DND-41 (cell line): ENCODE results near the gene GRID1.

Experiments
- ATAC-seq: fragments of 200-7000 bp; cut with Tn5 transposase; 3 replicates; pipeline ENCODE4 v1.9.1; 2021; ENCODE audit warnings: low read depth; ENCODE audit not compliant: insufficient read depth
- DNase-seq: peaks from one replicate; pipeline ENCODE4 v3.0.0-alpha.2; 2020
- H2AFZ ChIP-seq: 2 replicates; pipeline ENCODE4 v1.6.0; 2012; ENCODE audit warnings: low read depth, low read length
- H3K27ac ChIP-seq: 2 replicates; pipeline ENCODE4 v1.5.1; 2012; ENCODE audit warnings: low read length, inconsistent platforms
- H3K27me3 ChIP-seq: fragments of 200-600 bp; sonication (generic); 2 replicates; pipeline ENCODE4 v1.6.0; 2012; ENCODE audit warnings: low read length, mild to moderate bottlenecking, inconsistent platforms; ENCODE audit not compliant: insufficient read depth, poor library complexity
- H3K36me3 ChIP-seq: 2 replicates; pipeline ENCODE4 v1.5.1; 2012; ENCODE audit warnings: low read length, inconsistent platforms; ENCODE audit not compliant: insufficient read depth
- H3K4me1 ChIP-seq: 2 replicates; pipeline ENCODE4 v1.5.1; 2012; ENCODE audit warnings: mild to moderate bottlenecking, low read length; ENCODE audit not compliant: insufficient read depth
- H3K4me2 ChIP-seq: 2 replicates; pipeline ENCODE4 v1.6.0; 2012; ENCODE audit warnings: mild to moderate bottlenecking, moderate library complexity, low read length, inconsistent platforms; ENCODE audit not compliant: insufficient read depth
- H3K4me3 ChIP-seq, 2 experiments: fragments of 200-600 bp in 1 of 2; shearing (Covaris generic) in 1 of 2; 2 replicates each; pipeline ENCODE4 v1.5.1; 2012 to 2016; ENCODE audit warnings: inconsistent platforms in 2 of 2, low read length in 2 of 2, mild to moderate bottlenecking in 2 of 2, low read depth in 1 of 2, moderate library complexity in 1 of 2
- H3K79me2 ChIP-seq: 2 replicates; pipeline ENCODE4 v1.6.0; 2012; ENCODE audit warnings: low read length, inconsistent platforms; ENCODE audit not compliant: insufficient read depth
- H3K9ac ChIP-seq: 2 replicates; pipeline ENCODE4 v1.6.0; 2012; ENCODE audit warnings: low read depth, mild to moderate bottlenecking, inconsistent platforms, low read length, moderate library complexity
- H3K9me3 ChIP-seq: 2 replicates; pipeline ENCODE4 v1.5.1; 2012; ENCODE audit warnings: low read length, moderate library complexity, mild to moderate bottlenecking, inconsistent platforms; ENCODE audit not compliant: insufficient read depth, severe bottlenecking
- H4K20me1 ChIP-seq: 2 replicates; pipeline ENCODE4 v1.6.0; 2012; ENCODE audit warnings: low read length; ENCODE audit not compliant: insufficient read depth
- EZH2 ChIP-seq: IDR thresholded peaks from 3 replicates; pipeline ENCODE4 v1.6.1; 2012; ENCODE audit warnings: borderline replicate concordance, low read depth, mild to moderate bottlenecking, moderate library complexity, low read length, inconsistent platforms; ENCODE audit not compliant: severe bottlenecking
- TF ChIP-seq, protein P1 (sequence below): IDR thresholded peaks from 2 replicates; pipeline ENCODE4 v1.5.1; 2012; ENCODE audit warnings: borderline replicate concordance, low read length, moderate library complexity, mild to moderate bottlenecking; ENCODE audit not compliant: poor library complexity, severe bottlenecking; ENCODE audit errors: extremely low read depth

GRID1 gene

DNA sequence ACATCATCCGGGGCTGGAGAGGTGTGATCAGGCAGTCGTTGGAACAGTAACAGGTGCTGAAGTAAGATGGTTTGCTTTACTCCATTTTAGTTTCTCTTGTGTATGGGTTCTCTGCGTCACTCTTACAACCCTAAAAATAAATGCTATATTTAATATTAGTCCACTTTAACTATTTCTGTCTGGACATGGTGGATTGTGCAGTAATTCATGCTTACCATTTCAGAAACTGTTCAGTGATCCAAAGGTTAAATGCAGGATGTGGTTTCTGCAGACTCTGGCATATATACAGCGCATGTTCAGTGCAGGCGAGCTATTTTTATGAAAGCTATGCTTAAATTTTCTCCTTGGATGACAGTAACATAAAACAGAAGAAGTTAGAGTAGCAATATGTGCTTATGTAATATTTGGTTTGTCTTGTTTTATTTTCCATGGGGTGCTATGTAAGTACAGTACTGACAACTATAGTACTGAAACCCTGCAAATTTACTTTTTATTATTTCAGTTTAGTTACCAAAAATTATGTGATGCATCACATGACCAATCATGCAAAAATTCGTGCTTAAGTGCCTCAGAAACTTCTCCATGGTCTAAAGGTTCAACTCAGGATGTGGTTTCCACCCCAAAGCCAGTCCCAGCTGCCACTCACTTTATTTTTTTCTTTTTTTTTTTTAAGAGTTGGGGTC lies 46.6 kb upstream of the GRID1 start:
- no peaks in the 10 kb centered on the region for H3K79me2 ChIP-seq
- no peaks in the 10 kb centered on the region for H3K9me3 ChIP-seq
- no peaks in the 10 kb centered on the region for H3K36me3 ChIP-seq
- H3K4me1 ChIP-seq, result peaks cover 49% of the 10 kb centered on the region
- peak; percentile 76 for ATAC-seq
- peak; percentile 66 for DNase-seq
- peak overlapping the region; percentile 47 for H3K9ac ChIP-seq
- peak overlapping the region in 1 of 2 experiments; percentile 32; a peak in 2 of 4 replicates for H3K4me3 ChIP-seq
- TF ChIP-seq EZH2, result no peak
- TF ChIP-seq, protein P1, sequence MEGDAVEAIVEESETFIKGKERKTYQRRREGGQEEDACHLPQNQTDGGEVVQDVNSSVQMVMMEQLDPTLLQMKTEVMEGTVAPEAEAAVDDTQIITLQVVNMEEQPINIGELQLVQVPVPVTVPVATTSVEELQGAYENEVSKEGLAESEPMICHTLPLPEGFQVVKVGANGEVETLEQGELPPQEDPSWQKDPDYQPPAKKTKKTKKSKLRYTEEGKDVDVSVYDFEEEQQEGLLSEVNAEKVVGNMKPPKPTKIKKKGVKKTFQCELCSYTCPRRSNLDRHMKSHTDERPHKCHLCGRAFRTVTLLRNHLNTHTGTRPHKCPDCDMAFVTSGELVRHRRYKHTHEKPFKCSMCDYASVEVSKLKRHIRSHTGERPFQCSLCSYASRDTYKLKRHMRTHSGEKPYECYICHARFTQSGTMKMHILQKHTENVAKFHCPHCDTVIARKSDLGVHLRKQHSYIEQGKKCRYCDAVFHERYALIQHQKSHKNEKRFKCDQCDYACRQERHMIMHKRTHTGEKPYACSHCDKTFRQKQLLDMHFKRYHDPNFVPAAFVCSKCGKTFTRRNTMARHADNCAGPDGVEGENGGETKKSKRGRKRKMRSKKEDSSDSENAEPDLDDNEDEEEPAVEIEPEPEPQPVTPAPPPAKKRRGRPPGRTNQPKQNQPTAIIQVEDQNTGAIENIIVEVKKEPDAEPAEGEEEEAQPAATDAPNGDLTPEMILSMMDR, result no peak
- no peaks in the 10 kb centered on the region for H3K27me3 ChIP-seq
- H2AFZ ChIP-seq, result peak overlapping the region; percentile 8; the same call in 1 of the 2 replicates
- peak overlapping the region; percentile 60 for H3K4me2 ChIP-seq
- no peaks in the 10 kb centered on the region for H4K20me1 ChIP-seq
- H3K27ac ChIP-seq, result peak overlapping the region; percentile 95

DNA sequence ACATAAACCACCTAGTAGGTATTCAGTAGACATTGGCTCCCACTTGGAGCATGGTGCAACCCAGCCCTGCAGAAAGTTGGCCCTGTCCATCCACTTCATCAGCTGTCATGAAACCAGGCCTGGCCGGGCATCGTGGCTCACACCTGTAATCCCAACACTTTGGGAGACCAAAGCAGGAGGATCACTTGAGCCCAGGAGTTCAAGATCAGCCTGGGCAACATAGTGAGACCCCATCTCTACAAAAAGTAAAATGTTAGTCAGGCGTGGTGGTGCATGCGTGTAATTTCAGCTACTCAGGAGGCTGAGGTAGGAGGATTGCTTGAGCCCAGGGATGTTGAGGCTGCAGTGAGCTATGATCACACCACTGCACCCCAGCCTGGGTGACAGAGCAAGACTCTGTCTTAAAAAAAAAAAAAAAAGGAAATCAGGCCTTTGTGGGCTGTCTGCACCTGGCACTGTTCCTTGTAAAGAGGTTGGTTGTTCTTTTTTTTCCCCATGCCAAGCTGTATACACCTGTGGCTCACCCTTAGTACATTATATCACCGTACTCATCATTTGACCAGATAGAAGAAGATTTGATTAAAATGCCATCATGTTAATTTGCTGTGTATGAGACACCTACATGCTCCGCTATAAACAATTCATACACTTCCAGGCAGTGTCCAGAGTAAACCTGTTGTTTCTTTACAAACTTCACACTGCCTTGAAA lies 45.4 kb upstream of the GRID1 start:
- H3K27me3 ChIP-seq, result no peaks in the 10 kb centered on the region
- peak overlapping the region; percentile 62; the same call in 1 of the 2 replicates for H2AFZ ChIP-seq
- peak overlapping the region; percentile 47 for H3K9ac ChIP-seq
- peak overlapping the region in 1 of 2 experiments; percentile 43; a peak in 2 of 4 replicates for H3K4me3 ChIP-seq
- no peaks in the 10 kb centered on the region for H4K20me1 ChIP-seq
- ATAC-seq (peak; percentile 18), DNase-seq (peak; percentile 47)
- H3K27ac ChIP-seq, result peak overlapping the region; percentile 95
- TF ChIP-seq, protein P1, result no peak
- TF ChIP-seq EZH2, result no peak
- peaks cover 49% of the 10 kb centered on the region for H3K4me1 ChIP-seq
- peak overlapping the region; percentile 60 for H3K4me2 ChIP-seq
- H3K9me3 ChIP-seq, result no peaks in the 10 kb centered on the region
- no peaks in the 10 kb centered on the region for H3K36me3 ChIP-seq
- no peaks in the 10 kb centered on the region for H3K79me2 ChIP-seq

DNA sequence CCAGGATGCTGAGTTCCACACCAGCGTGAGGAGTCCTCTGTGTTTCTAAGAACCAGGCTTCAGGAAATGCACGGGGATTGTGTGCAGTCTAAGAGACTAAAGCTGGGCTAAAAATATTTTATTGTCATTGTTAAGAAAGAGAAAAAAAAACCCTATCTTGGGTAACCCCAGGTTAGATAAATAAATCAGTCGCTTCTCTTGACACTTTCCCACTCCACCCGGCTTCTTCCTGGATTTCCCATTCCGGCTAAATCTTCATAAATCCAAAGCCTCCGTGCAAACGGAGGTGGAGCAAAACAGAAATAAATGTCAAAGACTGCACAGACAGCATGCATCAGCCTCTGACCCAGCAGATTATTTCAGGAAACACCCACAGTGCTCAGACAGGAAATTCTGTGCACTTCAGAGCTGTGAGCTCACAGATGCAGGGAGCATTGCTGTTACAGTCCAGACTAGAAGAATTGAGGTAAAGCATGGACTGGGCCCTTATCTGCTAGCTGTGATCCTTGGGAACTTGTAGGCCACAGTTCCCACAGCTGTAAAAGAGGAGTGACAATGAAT lies 44.8 kb upstream of the GRID1 start:
- no peaks in the 10 kb centered on the region for H3K79me2 ChIP-seq
- peak overlapping the region in 1 of 2 experiments; percentile 43; a peak in 2 of 4 replicates for H3K4me3 ChIP-seq
- H4K20me1 ChIP-seq, result no peaks in the 10 kb centered on the region
- H3K36me3 ChIP-seq, result no peaks in the 10 kb centered on the region
- H3K27ac ChIP-seq, result peak overlapping the region; percentile 95
- H3K4me1 ChIP-seq, result peaks cover 49% of the 10 kb centered on the region
- DNase-seq (peak; percentile 75), ATAC-seq (peak; percentile 83)
- TF ChIP-seq, protein P1, result no peak
- no peak for TF ChIP-seq EZH2
- H3K9me3 ChIP-seq, result no peaks in the 10 kb centered on the region
- peak overlapping the region; percentile 47 for H3K9ac ChIP-seq
- H3K4me2 ChIP-seq, result peak overlapping the region; percentile 60
- H3K27me3 ChIP-seq, result no peaks in the 10 kb centered on the region
- peak overlapping the region; percentile 62 for H2AFZ ChIP-seq
